ENCODE data around the gene MAMSTR. TPM values are rescaled to one million over a fixed set of nuclear protein-coding genes. Genes with fewer than 3 reads are reported as not detected.

Gene MAMSTR
- total and polyA plus RNA-seq, 12 donors: 1.9 to 7.5 (median 3.4) TPM

- TF ChIP-seq CTCF (IDR thresholded peaks at IDR 0.05): no peak
- Histone ChIP-seq H3K36me3 (no peaks in the 10 kb centered on the region), H3K9me3 (no peaks in the 10 kb centered on the region), H3K4me3 (no peak overlapping the region), H3K27ac (no peak overlapping the region), H3K27me3 (peaks cover 0 to 2% (median 0%) of the 10 kb centered on the region in 7 donors), H3K4me1 (no peaks in the 10 kb centered on the region)
- WGBS, 2 donors: 92 to 97% methylated on average over 2 of the region's 2 CpGs
- no peak for DNase-seq
- no peak for ATAC-seq
- intact Hi-C loops (cut with DNase I): no loop called here
Observed at GRCh38 chr19:48668761-48669160, 50.8 kb downstream of the MAMSTR start.

- no peak for ATAC-seq
- no peak for TF ChIP-seq CTCF (IDR thresholded peaks at IDR 0.05)
- H3K4me1 ChIP-seq: no peaks in the 10 kb centered on the region
- H3K27me3 ChIP-seq: no peaks in the 10 kb centered on the region
- H3K9me3 ChIP-seq: no peaks in the 10 kb centered on the region
- no peaks in the 10 kb centered on the region for H3K36me3 ChIP-seq
- intact Hi-C loops (cut with DNase I): no loop called here
- H3K27ac ChIP-seq: no peak overlapping the region
- 79 to 84% methylated on average over 3 of the region's 3 CpGs for WGBS, 2 donors
- no peak overlapping the region for H3K4me3 ChIP-seq
- DNase-seq: no peak
Observed at GRCh38 chr19:48668332-48668731, 51.2 kb downstream of the MAMSTR start.

- Histone ChIP-seq H3K27me3 (no peaks in the 10 kb centered on the region), H3K9me3 (no peaks in the 10 kb centered on the region), H3K4me1 (peaks cover 0 to 7% (median 3%) of the 10 kb centered on the region in 9 donors), H3K27ac (no peak overlapping the region), H3K4me3 (no peak overlapping the region), H3K36me3 (no peaks in the 10 kb centered on the region)
- intact Hi-C loops (cut with DNase I): no loop called here
- 93 to 96% methylated on average over 6 of the region's 6 CpGs for WGBS, 2 donors
- TF ChIP-seq CTCF (IDR thresholded peaks at IDR 0.05): no peak
- ATAC-seq: no peak
- DNase-seq: no peak
Observed at GRCh38 chr19:48665786-48666185, 53.7 kb downstream of the MAMSTR start.

- H3K27ac ChIP-seq: no peak overlapping the region
- H3K4me1 ChIP-seq: peaks cover 0 to 15% (median 9%) of the 10 kb centered on the region in 9 donors
- no peaks in the 10 kb centered on the region for H3K36me3 ChIP-seq
- H3K9me3 ChIP-seq: no peaks in the 10 kb centered on the region
- WGBS, 2 donors: 84 to 88% methylated on average over 14 of the region's 14 CpGs
- intact Hi-C loops (cut with DNase I): no loop called here
- no peak for TF ChIP-seq CTCF (IDR thresholded peaks at IDR 0.05)
- no peaks in the 10 kb centered on the region for H3K27me3 ChIP-seq
- ATAC-seq: no peak
- DNase-seq: no peak
- H3K4me3 ChIP-seq: no peak overlapping the region
Observed at GRCh38 chr19:48664476-48664875, 55.0 kb downstream of the MAMSTR start.

Data from heart right ventricle (tissue), 16 donors.